ENCODE data around the gene XYLB.

DNA sequence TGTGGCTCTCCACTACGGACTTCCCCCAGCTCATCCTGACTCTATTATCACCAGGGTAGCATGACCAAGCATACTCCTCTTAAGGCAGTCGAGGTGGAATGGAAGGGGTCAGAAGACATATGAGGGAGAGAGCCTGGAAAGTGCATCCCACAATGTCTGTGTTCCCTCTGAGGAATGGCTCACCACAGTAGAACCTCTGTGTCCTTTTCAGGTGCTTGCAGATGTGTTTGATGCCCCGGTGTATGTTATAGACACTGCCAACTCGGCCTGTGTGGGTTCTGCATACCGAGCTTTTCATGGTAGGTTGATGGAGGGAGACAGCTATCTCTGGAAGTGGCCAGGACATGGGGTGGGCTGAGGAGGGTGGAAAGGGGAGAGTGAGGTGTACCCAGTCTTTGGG lies 50.3 kb downstream of the XYLB start:
- TF ChIP-seq, protein P1, sequence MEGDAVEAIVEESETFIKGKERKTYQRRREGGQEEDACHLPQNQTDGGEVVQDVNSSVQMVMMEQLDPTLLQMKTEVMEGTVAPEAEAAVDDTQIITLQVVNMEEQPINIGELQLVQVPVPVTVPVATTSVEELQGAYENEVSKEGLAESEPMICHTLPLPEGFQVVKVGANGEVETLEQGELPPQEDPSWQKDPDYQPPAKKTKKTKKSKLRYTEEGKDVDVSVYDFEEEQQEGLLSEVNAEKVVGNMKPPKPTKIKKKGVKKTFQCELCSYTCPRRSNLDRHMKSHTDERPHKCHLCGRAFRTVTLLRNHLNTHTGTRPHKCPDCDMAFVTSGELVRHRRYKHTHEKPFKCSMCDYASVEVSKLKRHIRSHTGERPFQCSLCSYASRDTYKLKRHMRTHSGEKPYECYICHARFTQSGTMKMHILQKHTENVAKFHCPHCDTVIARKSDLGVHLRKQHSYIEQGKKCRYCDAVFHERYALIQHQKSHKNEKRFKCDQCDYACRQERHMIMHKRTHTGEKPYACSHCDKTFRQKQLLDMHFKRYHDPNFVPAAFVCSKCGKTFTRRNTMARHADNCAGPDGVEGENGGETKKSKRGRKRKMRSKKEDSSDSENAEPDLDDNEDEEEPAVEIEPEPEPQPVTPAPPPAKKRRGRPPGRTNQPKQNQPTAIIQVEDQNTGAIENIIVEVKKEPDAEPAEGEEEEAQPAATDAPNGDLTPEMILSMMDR (IDR thresholded peaks at IDR 0.05), result no peak
- no peak for TF ChIP-seq POLR2AphosphoS5 (IDR thresholded peaks at IDR 0.05)
- no peak for TF ChIP-seq EP300 (IDR thresholded peaks at IDR 0.05)

Data from upper lobe of left lung (tissue), 4 donors.